BE2C (cell line): ENCODE data around the gene BPI.

Experiments
- DNase-seq: peaks from one replicate; pipeline ENCODE4 v3.0.0-alpha.2; 2020
- H3K27me3 ChIP-seq: fragments of 250-450 bp; sonication (Bioruptor Pico); 2 replicates; pipeline ENCODE4 v1.5.1; 2020; ENCODE audit warnings: mild to moderate bottlenecking
- H3K36me3 ChIP-seq: fragments of 250-450 bp; sonication (Bioruptor Pico); 2 replicates; pipeline ENCODE4 v1.5.1; 2020; ENCODE audit warnings: mild to moderate bottlenecking
- H3K4me1 ChIP-seq: fragments of 250-450 bp; sonication (Bioruptor Pico); 2 replicates; pipeline ENCODE4 v1.5.1; 2020
- H3K4me3 ChIP-seq: 2 replicates; pipeline ENCODE4 v1.5.1; 2011; ENCODE audit warnings: low read depth, low read length
- H3K9me3 ChIP-seq: fragments of 250-450 bp; sonication (Bioruptor Pico); 2 replicates; pipeline ENCODE4 v1.5.1; 2020
- CTCF ChIP-seq: IDR thresholded peaks from 2 replicates; pipeline ENCODE4 v1.5.1; 2012; ENCODE audit warnings: mild to moderate bottlenecking, low read depth, low read length

The BPI gene

DNA sequence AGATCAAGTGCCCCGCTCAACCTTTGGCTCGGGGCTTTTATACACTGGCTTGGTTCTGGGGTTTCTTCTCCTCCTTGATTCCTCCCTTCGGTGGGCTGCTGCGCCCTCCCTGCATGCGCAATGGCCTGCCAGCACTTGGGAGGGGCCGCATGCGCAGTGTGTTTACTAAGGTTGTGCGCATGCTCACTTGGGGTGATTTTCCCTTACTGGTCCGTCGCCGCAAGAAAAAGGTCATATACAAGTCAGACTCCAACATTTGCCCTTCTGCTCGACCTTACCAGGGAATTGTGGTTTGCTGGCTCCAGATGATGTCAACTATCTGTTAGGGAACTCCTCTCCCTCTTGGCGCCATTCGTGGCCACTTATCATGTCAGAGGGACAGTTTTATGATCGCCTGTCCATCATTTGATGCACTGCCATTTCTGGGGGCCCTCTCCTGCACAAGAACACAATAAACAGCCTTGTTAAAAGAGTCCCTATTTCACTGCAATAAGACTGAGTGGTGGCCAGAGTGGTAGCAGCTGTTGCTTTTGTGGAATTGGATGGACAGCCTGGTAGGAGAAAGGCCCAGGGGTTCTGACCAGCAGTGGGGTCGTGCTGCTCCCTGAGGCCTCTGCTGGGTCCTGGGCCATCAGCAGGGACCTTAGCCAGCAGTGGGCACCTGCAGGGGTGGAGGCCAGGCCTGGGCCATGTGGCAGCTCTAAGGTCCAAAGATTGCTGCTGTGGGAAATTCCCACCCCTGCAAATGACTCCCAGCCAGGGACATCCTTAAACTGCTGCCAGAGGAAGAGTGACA, 39.6 kb downstream of the BPI start:
- DNase-seq = no peak
- Histone ChIP-seq H3K4me3 (no peak overlapping the region), H3K4me1 (no peaks in the 10 kb centered on the region), H3K9me3 (no peaks in the 10 kb centered on the region), H3K27me3 (no peaks in the 10 kb centered on the region), H3K36me3 (no peaks in the 10 kb centered on the region)
- no peak for TF ChIP-seq CTCF

DNA sequence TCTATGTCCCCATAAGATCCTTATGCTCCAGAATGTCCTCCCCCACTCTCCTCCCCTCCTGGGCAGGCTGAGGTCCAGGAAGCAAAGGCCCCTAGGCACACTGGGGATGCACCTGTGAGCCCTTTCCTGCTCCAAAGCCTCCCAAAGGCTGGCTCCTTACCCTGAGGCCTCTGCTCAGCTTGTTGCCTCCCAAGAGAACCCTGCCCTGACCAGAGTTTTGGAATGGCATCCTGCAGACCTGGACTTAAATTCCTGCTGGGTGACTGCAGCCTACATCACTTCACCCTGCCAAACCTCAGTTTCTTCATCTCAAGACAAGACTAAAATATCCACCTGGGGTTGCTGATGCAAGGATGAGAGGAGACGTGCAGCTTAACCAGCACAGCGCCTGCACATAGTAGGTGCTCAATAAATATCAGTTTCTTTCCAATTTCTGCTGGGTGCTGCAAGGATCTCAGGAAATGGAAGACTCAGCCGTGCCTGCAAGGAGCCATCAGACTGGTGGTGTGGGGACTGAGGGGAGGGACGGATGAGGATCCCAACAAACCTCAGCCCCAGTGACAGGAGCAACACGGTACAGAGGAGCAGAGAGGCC, 40.2 kb downstream of the BPI start:
- TF ChIP-seq CTCF = no peak
- Histone ChIP-seq H3K27me3 (no peaks in the 10 kb centered on the region), H3K36me3 (no peaks in the 10 kb centered on the region), H3K4me3 (no peak overlapping the region), H3K4me1 (no peaks in the 10 kb centered on the region), H3K9me3 (no peaks in the 10 kb centered on the region)
- no peak for DNase-seq

GRCh38 chr20:38345643-38346042, 41.7 kb downstream of the BPI start:
- H3K4me3 ChIP-seq = no peak overlapping the region
- H3K9me3 ChIP-seq = no peaks in the 10 kb centered on the region
- DNase-seq = no peak
- H3K4me1 ChIP-seq = no peaks in the 10 kb centered on the region
- no peaks in the 10 kb centered on the region for H3K36me3 ChIP-seq
- no peaks in the 10 kb centered on the region for H3K27me3 ChIP-seq
- no peak for TF ChIP-seq CTCF

- Histone ChIP-seq H3K36me3 (no peaks in the 10 kb centered on the region), H3K4me3 (no peak within 1 kb of the TSS), H3K27me3 (no peaks in the 10 kb centered on the region), H3K9me3 (no peaks in the 10 kb centered on the region), H3K4me1 (no peaks in the 10 kb centered on the region)
- TF ChIP-seq CTCF = no peak
- no peak for DNase-seq
Measured at GRCh38 chr20:38346247-38346651, 42.3 kb downstream of the BPI start, which contains the start of gene LBP. LBP (plus strand) TSS chr20:38346482; CDS start chr20:38346517, 35 bp downstream.

GRCh38 chr20:38346741-38347140, 42.8 kb downstream of the BPI start:
- Histone ChIP-seq H3K9me3 (no peaks in the 10 kb centered on the region), H3K4me1 (no peaks in the 10 kb centered on the region), H3K36me3 (no peaks in the 10 kb centered on the region), H3K4me3 (no peak overlapping the region), H3K27me3 (no peaks in the 10 kb centered on the region)
- no peak for TF ChIP-seq CTCF
- no peak for DNase-seq

DNA sequence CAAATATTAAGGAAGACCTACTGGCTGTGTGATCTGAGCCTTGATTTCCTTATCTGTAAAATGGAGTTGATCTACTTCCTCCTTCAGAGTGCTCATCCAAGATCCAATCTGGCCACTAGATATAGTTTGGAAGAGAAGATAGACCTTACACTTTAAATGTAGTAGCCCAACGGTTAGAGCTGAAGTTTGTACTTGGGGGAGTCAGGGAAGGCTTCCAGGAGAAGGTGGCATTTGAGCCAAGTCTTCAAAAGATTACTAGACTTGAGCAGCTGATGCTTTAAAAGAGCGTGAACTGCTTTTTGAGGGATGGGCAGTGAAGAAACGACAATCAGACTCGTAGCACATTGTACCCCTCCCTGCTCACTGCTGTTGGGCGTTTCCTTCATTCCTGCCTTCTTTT, 45.9 kb downstream of the BPI start:
- Histone ChIP-seq H3K27me3 (no peaks in the 10 kb centered on the region), H3K4me1 (no peaks in the 10 kb centered on the region), H3K9me3 (no peaks in the 10 kb centered on the region), H3K36me3 (no peaks in the 10 kb centered on the region), H3K4me3 (no peak overlapping the region)
- no peak for DNase-seq
- TF ChIP-seq CTCF = no peak
